ENCODE measurements around the gene NTM. TPM values are rescaled to one million over a fixed set of nuclear protein-coding genes. Genes with fewer than 3 reads are reported as not detected.

Gene NTM
- polyA plus RNA-seq, 1 donor (not counting 4 experiments of a cell fraction or from before 2014, with no cell fraction given): 47.9 TPM

DNA sequence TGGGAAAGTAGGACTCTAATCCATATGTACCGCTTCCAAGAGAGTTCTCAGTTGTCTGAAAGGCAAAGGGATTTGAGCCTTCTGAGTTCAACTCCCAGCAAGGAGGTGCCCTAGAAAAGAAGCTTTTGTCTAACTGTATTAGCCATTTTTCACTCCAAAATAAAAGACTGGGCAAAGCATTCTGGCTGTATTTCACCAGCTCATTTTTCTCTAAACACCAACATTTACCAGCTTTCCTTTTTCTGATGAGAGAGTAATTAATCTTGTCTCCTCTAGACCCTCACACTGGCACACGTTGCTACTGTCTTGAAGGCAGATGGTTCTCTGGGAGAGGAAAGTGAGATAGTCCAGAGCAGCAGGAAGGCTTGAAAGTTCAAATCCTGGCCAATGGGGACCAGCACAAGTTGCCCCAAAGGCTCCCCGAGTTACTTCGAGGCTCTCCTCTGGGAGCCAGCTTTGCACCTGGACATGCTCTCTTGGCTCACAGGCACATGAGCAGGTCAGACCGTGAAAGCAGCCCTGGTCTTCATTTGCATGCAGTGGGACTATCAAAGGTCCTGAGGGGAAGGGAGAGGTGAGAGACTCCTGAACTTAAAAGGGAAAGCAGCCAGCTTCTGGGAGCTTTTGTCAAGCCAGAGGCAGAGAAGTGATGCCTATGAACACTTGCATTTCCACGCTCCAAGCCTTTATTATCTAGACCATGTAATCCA lies 100.0 kb downstream of the NTM start:
- no peaks in the 10 kb centered on the region for H4K20me1 ChIP-seq (ENCODE audit: control insufficient read depth, extremely low read depth, insufficient read depth, low read length)
- H3K36me3 ChIP-seq (ENCODE audit: control insufficient read depth in 2 of 2, extremely low read depth in 1 of 2, insufficient read depth in 2 of 2, low read length in 2 of 2): no peaks in the 10 kb centered on the region
- no peaks in the 10 kb centered on the region for H3K9me1 ChIP-seq (ENCODE audit: control insufficient read depth, extremely low read depth, insufficient read depth, low read length)
- H3K27me3 ChIP-seq (ENCODE audit: control insufficient read depth, extremely low read depth, insufficient read depth, low read length): no peaks in the 10 kb centered on the region
- no peaks in the 10 kb centered on the region for H3K4me1 ChIP-seq (ENCODE audit: control insufficient read depth, extremely low read depth, insufficient read depth, low read length)
- H2AFZ ChIP-seq (ENCODE audit: control insufficient read depth, low read length): no peak overlapping the region
- DNase-seq (ENCODE audit: low read depth, low spot score) (no peak), FAIRE-seq (no peak)
- no peak overlapping the region for H3K4me3 ChIP-seq (ENCODE audit: control insufficient read depth in 2 of 3, extremely low read depth in 1 of 3, insufficient read depth in 2 of 3, low read depth in 1 of 3, low read length in 3 of 3)
- H3K9ac ChIP-seq (ENCODE audit: control insufficient read depth, extremely low read depth, insufficient read depth, low read length): no peak overlapping the region
- no peaks in the 10 kb centered on the region for H3K9me3 ChIP-seq (ENCODE audit: control insufficient read depth, low read depth, low read length)
- no peak for TF ChIP-seq EZH2 (IDR thresholded peaks at IDR 0.05; ENCODE audit: low read length)
- TF ChIP-seq CTCF (optimal IDR thresholded peaks at IDR 0.05 in 1 of 3, IDR thresholded peaks at IDR 0.05 in 1 of 3, conservative IDR thresholded peaks at IDR 0.05 in 1 of 3; ENCODE audit: extremely low read depth in 1 of 3, insufficient read depth in 2 of 3, low read length in 3 of 3): no peak
- dilution Hi-C loops (cut with MboI; ENCODE audit: extremely low pct_ligation_motif_present, low sequenced_read_pairs): no loop called here
- no peak overlapping the region for H3K4me2 ChIP-seq (ENCODE audit: control insufficient read depth, extremely low read depth, insufficient read depth, low read depth, low read length)
- no peak overlapping the region for H3K27ac ChIP-seq (ENCODE audit: control insufficient read depth, insufficient read depth, low read length)
- no peaks in the 10 kb centered on the region for H3K79me2 ChIP-seq (ENCODE audit: control insufficient read depth, insufficient read depth, low read length)

DNA sequence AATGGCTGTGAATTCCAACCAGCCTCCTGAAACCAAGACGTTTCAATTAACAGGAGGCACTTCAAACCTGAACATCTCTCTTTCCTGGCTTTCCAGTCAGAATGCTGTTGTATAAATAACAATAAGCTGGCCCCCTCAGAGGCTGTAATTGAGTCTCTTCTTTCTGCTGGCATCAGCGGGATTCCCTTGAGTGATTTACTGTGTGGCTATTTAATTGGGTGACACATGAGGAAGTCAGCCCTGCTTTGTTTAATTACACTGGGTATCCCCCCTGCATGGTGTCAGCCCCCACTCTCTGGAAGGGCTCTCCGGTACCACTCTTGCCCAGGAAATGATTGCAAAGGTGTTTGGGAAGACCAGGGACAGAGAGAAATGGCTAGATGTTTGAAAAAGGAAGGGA lies 101.6 kb downstream of the NTM start:
- no peak overlapping the region for H3K4me2 ChIP-seq (ENCODE audit: control insufficient read depth, extremely low read depth, insufficient read depth, low read depth, low read length)

More for the DNA sequence above, 101.6 kb downstream of the NTM start:
- FAIRE-seq (no peak), DNase-seq (ENCODE audit: low read depth, low spot score) (no peak)
- Histone ChIP-seq H3K27me3 (ENCODE audit: control insufficient read depth, extremely low read depth, insufficient read depth, low read length) (no peaks in the 10 kb centered on the region), H3K27ac (ENCODE audit: control insufficient read depth, insufficient read depth, low read length) (no peak overlapping the region), H3K4me3 (ENCODE audit: control insufficient read depth in 2 of 3, extremely low read depth in 1 of 3, insufficient read depth in 2 of 3, low read depth in 1 of 3, low read length in 3 of 3) (no peak overlapping the region), H3K9me3 (ENCODE audit: control insufficient read depth, low read depth, low read length) (no peaks in the 10 kb centered on the region), H4K20me1 (ENCODE audit: control insufficient read depth, extremely low read depth, insufficient read depth, low read length) (no peaks in the 10 kb centered on the region), H3K9me1 (ENCODE audit: control insufficient read depth, extremely low read depth, insufficient read depth, low read length) (no peaks in the 10 kb centered on the region), H3K79me2 (ENCODE audit: control insufficient read depth, insufficient read depth, low read length) (no peaks in the 10 kb centered on the region), H3K4me1 (ENCODE audit: control insufficient read depth, extremely low read depth, insufficient read depth, low read length) (no peaks in the 10 kb centered on the region), H2AFZ (ENCODE audit: control insufficient read depth, low read length) (no peak overlapping the region), H3K36me3 (ENCODE audit: control insufficient read depth in 2 of 2, extremely low read depth in 1 of 2, insufficient read depth in 2 of 2, low read length in 2 of 2) (no peaks in the 10 kb centered on the region), H3K9ac (ENCODE audit: control insufficient read depth, extremely low read depth, insufficient read depth, low read length) (no peak overlapping the region)
- dilution Hi-C loops (cut with MboI; ENCODE audit: extremely low pct_ligation_motif_present, low sequenced_read_pairs): no loop called here
- no peak for TF ChIP-seq CTCF (optimal IDR thresholded peaks at IDR 0.05 in 1 of 3, IDR thresholded peaks at IDR 0.05 in 1 of 3, conservative IDR thresholded peaks at IDR 0.05 in 1 of 3; ENCODE audit: extremely low read depth in 1 of 3, insufficient read depth in 2 of 3, low read length in 3 of 3)
- no peak for TF ChIP-seq EZH2 (IDR thresholded peaks at IDR 0.05; ENCODE audit: low read length)
